GM12891 (cell line): ENCODE data around the gene PSMB3.

Experiments used
- POLR2A ChIP-seq: IDR thresholded peaks from 2 replicates; pipeline ENCODE4 v1.6.1; 2011; ENCODE audit warnings: low read depth, low read length, control low read depth
- POLR2AphosphoS5 ChIP-seq: IDR thresholded peaks from 2 replicates; pipeline ENCODE4 v1.6.1; 2011; ENCODE audit warnings: low read depth, low read length, control low read depth

GRCh38 chr17:38733282-38733981, 19.1 kb upstream of the PSMB3 start:
- no peak for TF ChIP-seq POLR2AphosphoS5
- TF ChIP-seq POLR2A, result no peak
